Measurements from ENCODE around the gene TECPR2. TPM values are rescaled to one million over a fixed set of nuclear protein-coding genes. Genes with fewer than 3 reads are reported as not detected.

TECPR2 gene
- total and polyA plus RNA-seq, 2 of the 13 experiments (the other 11 are each of a cell fraction or from before 2014, with no cell fraction given) = 3.5 to 5.7 TPM

DNA sequence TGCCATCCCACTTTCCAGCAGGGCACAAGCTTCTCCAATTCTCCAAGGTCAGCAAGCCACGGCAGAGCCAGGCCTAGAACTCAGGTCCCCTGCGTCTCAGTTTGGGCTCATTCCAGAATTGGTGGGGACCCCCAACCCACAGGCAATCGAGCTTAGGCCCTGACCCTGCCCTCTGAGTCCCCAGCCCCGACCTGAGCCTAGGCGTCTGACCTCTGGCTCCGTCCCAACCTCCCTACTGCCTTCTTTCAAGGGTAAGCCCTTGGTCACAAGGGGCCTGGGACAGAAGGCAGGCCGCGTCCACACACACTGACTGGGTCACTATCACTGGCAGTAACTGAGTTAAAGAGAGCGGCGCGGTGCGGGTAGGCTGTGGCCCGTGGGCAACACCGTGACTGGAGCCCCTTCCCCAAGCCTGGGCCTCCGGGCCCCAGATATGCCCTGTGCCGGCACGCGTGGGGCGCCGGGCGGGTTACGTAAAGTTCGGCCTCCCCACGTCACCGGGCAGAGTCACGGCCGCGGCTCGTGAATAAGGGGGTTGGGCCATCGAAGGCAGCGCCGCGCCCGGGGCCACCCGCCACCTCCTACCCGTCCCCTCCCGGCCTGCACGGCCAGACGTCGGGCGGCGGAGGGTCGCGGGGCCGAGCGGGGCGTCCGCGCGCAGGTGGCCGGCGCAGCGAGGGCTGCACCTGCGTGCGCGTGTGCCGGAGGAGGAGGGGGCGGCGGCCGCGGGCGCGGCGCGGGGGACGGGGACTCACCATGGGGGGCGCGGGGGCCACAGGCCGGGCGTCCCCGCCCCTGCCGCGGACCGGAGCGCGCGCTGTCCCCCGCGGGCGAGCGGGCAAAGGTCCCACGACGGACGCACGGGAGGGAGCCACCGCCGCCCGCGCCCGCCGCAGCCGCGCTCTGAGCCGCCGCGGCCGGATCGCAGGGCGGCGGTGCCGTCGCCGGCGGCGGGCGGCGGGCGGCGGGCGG is 146.3 kb downstream of the TECPR2 start (continued):
- TF ChIP-seq, protein P1, sequence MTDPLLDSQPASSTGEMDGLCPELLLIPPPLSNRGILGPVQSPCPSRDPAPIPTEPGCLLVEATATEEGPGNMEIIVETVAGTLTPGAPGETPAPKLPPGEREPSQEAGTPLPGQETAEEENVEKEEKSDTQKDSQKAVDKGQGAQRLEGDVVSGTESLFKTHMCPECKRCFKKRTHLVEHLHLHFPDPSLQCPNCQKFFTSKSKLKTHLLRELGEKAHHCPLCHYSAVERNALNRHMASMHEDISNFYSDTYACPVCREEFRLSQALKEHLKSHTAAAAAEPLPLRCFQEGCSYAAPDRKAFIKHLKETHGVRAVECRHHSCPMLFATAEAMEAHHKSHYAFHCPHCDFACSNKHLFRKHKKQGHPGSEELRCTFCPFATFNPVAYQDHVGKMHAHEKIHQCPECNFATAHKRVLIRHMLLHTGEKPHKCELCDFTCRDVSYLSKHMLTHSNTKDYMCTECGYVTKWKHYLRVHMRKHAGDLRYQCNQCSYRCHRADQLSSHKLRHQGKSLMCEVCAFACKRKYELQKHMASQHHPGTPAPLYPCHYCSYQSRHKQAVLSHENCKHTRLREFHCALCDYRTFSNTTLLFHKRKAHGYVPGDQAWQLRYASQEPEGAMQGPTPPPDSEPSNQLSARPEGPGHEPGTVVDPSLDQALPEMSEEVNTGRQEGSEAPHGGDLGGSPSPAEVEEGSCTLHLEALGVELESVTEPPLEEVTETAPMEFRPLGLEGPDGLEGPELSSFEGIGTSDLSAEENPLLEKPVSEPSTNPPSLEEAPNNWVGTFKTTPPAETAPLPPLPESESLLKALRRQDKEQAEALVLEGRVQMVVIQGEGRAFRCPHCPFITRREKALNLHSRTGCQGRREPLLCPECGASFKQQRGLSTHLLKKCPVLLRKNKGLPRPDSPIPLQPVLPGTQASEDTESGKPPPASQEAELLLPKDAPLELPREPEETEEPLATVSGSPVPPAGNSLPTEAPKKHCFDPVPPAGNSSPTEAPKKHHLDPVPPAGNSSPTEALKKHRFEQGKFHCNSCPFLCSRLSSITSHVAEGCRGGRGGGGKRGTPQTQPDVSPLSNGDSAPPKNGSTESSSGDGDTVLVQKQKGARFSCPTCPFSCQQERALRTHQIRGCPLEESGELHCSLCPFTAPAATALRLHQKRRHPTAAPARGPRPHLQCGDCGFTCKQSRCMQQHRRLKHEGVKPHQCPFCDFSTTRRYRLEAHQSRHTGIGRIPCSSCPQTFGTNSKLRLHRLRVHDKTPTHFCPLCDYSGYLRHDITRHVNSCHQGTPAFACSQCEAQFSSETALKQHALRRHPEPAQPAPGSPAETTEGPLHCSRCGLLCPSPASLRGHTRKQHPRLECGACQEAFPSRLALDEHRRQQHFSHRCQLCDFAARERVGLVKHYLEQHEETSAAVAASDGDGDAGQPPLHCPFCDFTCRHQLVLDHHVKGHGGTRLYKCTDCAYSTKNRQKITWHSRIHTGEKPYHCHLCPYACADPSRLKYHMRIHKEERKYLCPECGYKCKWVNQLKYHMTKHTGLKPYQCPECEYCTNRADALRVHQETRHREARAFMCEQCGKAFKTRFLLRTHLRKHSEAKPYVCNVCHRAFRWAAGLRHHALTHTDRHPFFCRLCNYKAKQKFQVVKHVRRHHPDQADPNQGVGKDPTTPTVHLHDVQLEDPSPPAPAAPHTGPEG (CRISPR knock-in tag; IDR thresholded peaks at IDR 0.05) = 0 out of 2 replicates have a peak, but pooled peaks have one; percentile 19
- TF ChIP-seq, protein P2, sequence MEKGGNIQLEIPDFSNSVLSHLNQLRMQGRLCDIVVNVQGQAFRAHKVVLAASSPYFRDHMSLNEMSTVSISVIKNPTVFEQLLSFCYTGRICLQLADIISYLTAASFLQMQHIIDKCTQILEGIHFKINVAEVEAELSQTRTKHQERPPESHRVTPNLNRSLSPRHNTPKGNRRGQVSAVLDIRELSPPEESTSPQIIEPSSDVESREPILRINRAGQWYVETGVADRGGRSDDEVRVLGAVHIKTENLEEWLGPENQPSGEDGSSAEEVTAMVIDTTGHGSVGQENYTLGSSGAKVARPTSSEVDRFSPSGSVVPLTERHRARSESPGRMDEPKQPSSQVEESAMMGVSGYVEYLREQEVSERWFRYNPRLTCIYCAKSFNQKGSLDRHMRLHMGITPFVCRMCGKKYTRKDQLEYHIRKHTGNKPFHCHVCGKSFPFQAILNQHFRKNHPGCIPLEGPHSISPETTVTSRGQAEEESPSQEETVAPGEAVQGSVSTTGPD (CRISPR knock-in tag; IDR thresholded peaks at IDR 0.05) = no peak
- 0 out of 2 replicates have a peak, but pooled peaks have one; percentile 28 for TF ChIP-seq SIN3A (IDR thresholded peaks at IDR 0.05; ENCODE audit: borderline replicate concordance, low read depth, low read length)
- TF ChIP-seq, protein P3, sequence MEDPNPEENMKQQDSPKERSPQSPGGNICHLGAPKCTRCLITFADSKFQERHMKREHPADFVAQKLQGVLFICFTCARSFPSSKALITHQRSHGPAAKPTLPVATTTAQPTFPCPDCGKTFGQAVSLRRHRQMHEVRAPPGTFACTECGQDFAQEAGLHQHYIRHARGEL (CRISPR knock-in tag; IDR thresholded peaks at IDR 0.05) = 0 out of 2 replicates have a peak, but pooled peaks have one; percentile 43
- no peak for TF ChIP-seq SRSF9 (IDR thresholded peaks at IDR 0.05; ENCODE audit: borderline replicate concordance, insufficient read depth, low read depth, low read length, poor library complexity, severe bottlenecking)
- TF ChIP-seq, protein P4, sequence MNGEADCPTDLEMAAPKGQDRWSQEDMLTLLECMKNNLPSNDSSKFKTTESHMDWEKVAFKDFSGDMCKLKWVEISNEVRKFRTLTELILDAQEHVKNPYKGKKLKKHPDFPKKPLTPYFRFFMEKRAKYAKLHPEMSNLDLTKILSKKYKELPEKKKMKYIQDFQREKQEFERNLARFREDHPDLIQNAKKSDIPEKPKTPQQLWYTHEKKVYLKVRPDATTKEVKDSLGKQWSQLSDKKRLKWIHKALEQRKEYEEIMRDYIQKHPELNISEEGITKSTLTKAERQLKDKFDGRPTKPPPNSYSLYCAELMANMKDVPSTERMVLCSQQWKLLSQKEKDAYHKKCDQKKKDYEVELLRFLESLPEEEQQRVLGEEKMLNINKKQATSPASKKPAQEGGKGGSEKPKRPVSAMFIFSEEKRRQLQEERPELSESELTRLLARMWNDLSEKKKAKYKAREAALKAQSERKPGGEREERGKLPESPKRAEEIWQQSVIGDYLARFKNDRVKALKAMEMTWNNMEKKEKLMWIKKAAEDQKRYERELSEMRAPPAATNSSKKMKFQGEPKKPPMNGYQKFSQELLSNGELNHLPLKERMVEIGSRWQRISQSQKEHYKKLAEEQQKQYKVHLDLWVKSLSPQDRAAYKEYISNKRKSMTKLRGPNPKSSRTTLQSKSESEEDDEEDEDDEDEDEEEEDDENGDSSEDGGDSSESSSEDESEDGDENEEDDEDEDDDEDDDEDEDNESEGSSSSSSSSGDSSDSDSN (CRISPR knock-in tag; IDR thresholded peaks at IDR 0.05) = peak; percentile 47; the same call in 1 of the 2 replicates
- peak; percentile 43; the same call in 1 of the 2 replicates for TF ChIP-seq ZNF225 (CRISPR knock-in tag; IDR thresholded peaks at IDR 0.05)
- TF ChIP-seq, protein P5, sequence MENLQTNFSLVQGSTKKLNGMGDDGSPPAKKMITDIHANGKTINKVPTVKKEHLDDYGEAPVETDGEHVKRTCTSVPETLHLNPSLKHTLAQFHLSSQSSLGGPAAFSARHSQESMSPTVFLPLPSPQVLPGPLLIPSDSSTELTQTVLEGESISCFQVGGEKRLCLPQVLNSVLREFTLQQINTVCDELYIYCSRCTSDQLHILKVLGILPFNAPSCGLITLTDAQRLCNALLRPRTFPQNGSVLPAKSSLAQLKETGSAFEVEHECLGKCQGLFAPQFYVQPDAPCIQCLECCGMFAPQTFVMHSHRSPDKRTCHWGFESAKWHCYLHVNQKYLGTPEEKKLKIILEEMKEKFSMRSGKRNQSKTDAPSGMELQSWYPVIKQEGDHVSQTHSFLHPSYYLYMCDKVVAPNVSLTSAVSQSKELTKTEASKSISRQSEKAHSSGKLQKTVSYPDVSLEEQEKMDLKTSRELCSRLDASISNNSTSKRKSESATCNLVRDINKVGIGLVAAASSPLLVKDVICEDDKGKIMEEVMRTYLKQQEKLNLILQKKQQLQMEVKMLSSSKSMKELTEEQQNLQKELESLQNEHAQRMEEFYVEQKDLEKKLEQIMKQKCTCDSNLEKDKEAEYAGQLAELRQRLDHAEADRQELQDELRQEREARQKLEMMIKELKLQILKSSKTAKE (CRISPR knock-in tag; IDR thresholded peaks at IDR 0.05; ENCODE audit: borderline replicate concordance) = no peak
- peak; percentile 51; the same call in 1 of the 2 replicates for TF ChIP-seq ZNF724P (CRISPR knock-in tag; IDR thresholded peaks at IDR 0.05; ENCODE audit: borderline replicate concordance)
- TF ChIP-seq NCOA5 (CRISPR knock-in tag; IDR thresholded peaks at IDR 0.05) = no peak
- TF ChIP-seq EED (CRISPR knock-in tag; IDR thresholded peaks at IDR 0.05) = no peak
- TF ChIP-seq GPN1 (CRISPR knock-in tag; IDR thresholded peaks at IDR 0.05; ENCODE audit: borderline replicate concordance) = 0 out of 2 replicates have a peak, but pooled peaks have one; percentile 7
- TF ChIP-seq MED1 (CRISPR knock-in tag; IDR thresholded peaks at IDR 0.05) = peak; percentile 30; the same call in 1 of the 2 replicates
